Measurements from ENCODE around the gene SLC39A2. TPM values are rescaled to one million over a fixed set of nuclear protein-coding genes. Genes with fewer than 3 reads are reported as not detected.

The SLC39A2 gene
- total RNA-seq, 1 donor from 2014 or later: not detected

GRCh38 chr14:21025371-21026273 lies 26.5 kb downstream of the SLC39A2 start:
- no peak for DNase-seq (ENCODE audit: low read depth)
- H3K4me3 ChIP-seq (ENCODE audit: low read depth, low read length): peak overlapping the region; percentile 51
- TF ChIP-seq CTCF (conservative IDR thresholded peaks at IDR 0.05; ENCODE audit: low read depth, low read length): no peak

- DNase-seq (ENCODE audit: low read depth): no peak
- TF ChIP-seq CTCF (conservative IDR thresholded peaks at IDR 0.05; ENCODE audit: low read depth, low read length): no peak
- no peak overlapping the region for H3K4me3 ChIP-seq (ENCODE audit: low read depth, low read length)
These were observed 27.3 kb downstream of the SLC39A2 start for GRCh38 chr14:21026274-21026987.

- no peak for DNase-seq (ENCODE audit: low read depth)
- no peak overlapping the region for H3K4me3 ChIP-seq (ENCODE audit: low read depth, low read length)
- no peak for TF ChIP-seq CTCF (conservative IDR thresholded peaks at IDR 0.05; ENCODE audit: low read depth, low read length)
These were observed 27.9 kb downstream of the SLC39A2 start for GRCh38 chr14:21026988-21027315.

- DNase-seq (ENCODE audit: low read depth): no peak
- H3K4me3 ChIP-seq (ENCODE audit: low read depth, low read length): no peak within 1 kb of the TSS
- TF ChIP-seq CTCF (conservative IDR thresholded peaks at IDR 0.05; ENCODE audit: low read depth, low read length): no peak
These were observed 30.8 kb downstream of the SLC39A2 start, which contains the start of gene TPPP2 for GRCh38 chr14:21029917-21030316. TPPP2 (plus strand) TSS chr14:21030217; CDS start chr14:21030582, 365 bp downstream.

- TF ChIP-seq CTCF (conservative IDR thresholded peaks at IDR 0.05; ENCODE audit: low read depth, low read length): no peak
- H3K4me3 ChIP-seq (ENCODE audit: low read depth, low read length): no peak overlapping the region
- DNase-seq (ENCODE audit: low read depth): no peak
These were observed 31.4 kb downstream of the SLC39A2 start for GRCh38 chr14:21030531-21030930.

- DNase-seq (ENCODE audit: low read depth): no peak
- no peak for TF ChIP-seq CTCF (conservative IDR thresholded peaks at IDR 0.05; ENCODE audit: low read depth, low read length)
- H3K4me3 ChIP-seq (ENCODE audit: low read depth, low read length): no peak overlapping the region
These were observed 33.4 kb downstream of the SLC39A2 start for GRCh38 chr14:21032326-21033132.

Measured in epithelial cell of proximal tubule (primary cell).